Measurements from ENCODE around the gene CLPX. TPM values are rescaled to one million over a fixed set of nuclear protein-coding genes. Genes with fewer than 3 reads are reported as not detected.

CLPX gene

Small RNA genes lying within 50 kb of the gene (small RNA-seq; reads per million reads assigned to genes)
- not detected for gene AC013553.1 (ENCODE audit: low read depth)
- gene AC068213.1 (ENCODE audit: low read depth) = not detected
- gene RNU6-686P (ENCODE audit: low read depth) = not detected

Data from mesenchymal stem cell (in vitro differentiated cells and primary cell).